Right lobe of liver (tissue), 4 donors: Measurements from ENCODE around the gene SIDT2.

Source experiments
- CTCF ChIP-seq, 4 donors: fragments of 200-600 bp in 3 of 4; fragments of 450-650 bp in 1 of 4; IDR thresholded peaks; one replicate each; pipeline versions ENCODE4 v1.5.1 to v1.8.0; 2016 to 2022; ENCODE audit warnings: antibody characterized with exemption in 4 of 4, mild to moderate bottlenecking in 2 of 4
- POLR2A ChIP-seq: fragments of 450-650 bp; IDR thresholded peaks from one replicate; pipeline ENCODE4 v1.6.1; 2017; ENCODE audit warnings: antibody characterized with exemption, mild to moderate bottlenecking
- donor health status: DM: no; HTN: no; CAD: no.
- donor health status: DM: no; HTN: no; CAD: no.
- donor health status: DM: no; HTN: yes; CAD: no.

- no peak for TF ChIP-seq POLR2A
- TF ChIP-seq CTCF (IDR thresholded peaks at IDR 0.05) = no peak
These were observed 8.5 kb downstream of the SIDT2 start for GRCh38 chr11:117187007-117187406.
